VCaP (cell line): ENCODE data around the gene HSF5.

ENCODE experiments used
- H3K27ac ChIP-seq: fragments of 450-650 bp; 2 replicates; pipeline ENCODE4 v1.5.1; 2017
- TF ChIP-seq, protein P1 (sequence below): fragments of 450-650 bp; conservative IDR thresholded peaks from 2 replicates; pipeline ENCODE4 v1.5.1; 2017; ENCODE audit warnings: mild to moderate bottlenecking, moderate library complexity

Gene HSF5

DNA sequence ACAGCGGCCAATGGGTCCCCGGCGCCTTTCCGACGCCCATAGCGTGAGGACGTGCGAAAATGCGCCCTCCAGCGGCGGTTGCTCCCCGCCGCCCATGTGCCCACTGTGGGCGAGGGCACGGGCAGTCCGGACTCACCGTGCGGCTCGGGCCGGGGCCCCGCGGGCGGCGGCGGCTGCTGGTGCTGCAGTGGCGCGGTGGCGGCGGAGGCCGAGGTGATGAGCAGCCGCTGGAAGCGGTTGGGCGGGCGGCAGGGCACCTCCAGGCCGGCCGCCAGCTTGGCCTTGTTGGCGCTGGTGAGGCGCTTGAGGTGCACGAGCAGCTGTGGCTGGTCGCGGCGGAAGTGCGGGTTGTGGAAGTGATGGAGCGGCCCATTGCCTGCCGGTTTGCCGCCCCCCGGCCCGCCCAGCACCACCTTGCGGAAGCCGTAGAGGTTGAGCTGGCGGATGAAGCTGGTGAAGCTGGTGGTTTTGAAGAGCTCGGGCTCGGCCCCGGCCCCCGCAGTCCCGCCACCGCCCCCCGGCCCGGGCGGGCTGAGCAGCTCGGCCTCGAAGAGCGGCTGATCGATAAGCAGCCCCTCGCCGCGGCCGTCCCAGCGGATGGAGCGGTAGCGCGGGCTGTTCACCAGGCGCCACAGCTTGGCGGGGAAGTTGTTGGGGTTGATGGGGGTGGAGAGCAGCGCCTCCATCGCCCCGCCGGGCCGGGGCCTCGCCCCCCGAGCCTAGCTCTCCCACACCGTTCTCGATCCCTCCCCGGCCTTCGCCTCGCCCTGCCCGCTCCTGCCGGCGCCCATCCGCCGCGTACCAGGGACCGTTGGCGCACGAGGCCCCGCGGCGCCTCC is at the start of gene HSF5:
Gene HSF5, minus strand, starts transcription at position 820 of the 839 bp plus-strand sequence. Its CDS starts 134 bp downstream, at position 686.
- H3K27ac ChIP-seq = no peak within 1 kb of the TSS
- TF ChIP-seq, protein P1, sequence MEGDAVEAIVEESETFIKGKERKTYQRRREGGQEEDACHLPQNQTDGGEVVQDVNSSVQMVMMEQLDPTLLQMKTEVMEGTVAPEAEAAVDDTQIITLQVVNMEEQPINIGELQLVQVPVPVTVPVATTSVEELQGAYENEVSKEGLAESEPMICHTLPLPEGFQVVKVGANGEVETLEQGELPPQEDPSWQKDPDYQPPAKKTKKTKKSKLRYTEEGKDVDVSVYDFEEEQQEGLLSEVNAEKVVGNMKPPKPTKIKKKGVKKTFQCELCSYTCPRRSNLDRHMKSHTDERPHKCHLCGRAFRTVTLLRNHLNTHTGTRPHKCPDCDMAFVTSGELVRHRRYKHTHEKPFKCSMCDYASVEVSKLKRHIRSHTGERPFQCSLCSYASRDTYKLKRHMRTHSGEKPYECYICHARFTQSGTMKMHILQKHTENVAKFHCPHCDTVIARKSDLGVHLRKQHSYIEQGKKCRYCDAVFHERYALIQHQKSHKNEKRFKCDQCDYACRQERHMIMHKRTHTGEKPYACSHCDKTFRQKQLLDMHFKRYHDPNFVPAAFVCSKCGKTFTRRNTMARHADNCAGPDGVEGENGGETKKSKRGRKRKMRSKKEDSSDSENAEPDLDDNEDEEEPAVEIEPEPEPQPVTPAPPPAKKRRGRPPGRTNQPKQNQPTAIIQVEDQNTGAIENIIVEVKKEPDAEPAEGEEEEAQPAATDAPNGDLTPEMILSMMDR = no peak

- TF ChIP-seq, protein P1 = no peak
- H3K27ac ChIP-seq = no peak overlapping the region
Observed at GRCh38 chr17:58537266-58537665, 49.1 kb upstream of the HSF5 start.

DNA sequence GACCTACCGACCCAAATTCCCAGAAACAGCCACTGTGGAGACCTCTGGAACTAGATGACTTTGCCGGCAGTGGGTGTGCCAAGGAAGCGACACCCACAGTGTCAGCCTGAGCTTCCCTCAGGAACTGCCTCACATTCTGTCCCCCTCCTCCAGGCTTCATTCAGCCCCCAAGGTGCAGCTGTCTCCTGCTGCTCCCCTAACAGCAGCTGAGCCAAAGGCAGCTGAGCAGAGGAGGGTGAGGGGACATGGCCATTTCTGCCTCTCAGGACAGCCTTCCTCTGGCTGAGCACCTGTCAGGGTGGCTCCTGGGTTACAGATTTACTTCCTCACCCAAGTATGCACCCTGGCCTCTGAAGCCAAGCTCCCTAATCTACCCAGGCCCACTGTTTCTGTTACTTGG is 48.3 kb upstream of the HSF5 start:
- H3K27ac ChIP-seq = no peak overlapping the region
- TF ChIP-seq, protein P1 = no peak

DNA sequence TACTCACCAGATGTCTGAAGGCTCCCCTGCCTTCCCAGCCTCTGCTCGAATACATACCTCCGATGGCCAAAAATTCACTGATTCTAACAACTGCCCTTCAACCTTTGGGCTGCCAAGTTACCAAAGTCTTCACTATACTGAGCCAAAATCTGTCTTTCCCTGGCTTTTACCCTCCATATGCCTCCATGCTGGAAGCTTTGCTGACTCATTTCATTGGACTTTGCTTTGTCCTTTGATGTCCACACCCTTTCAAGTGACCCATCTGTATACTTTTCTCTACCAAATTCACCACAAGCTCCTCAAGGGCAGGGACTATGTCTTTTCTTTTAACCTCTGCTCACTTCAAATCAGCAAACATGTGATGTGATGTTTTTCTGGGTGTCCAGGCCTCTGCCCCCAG is 47.2 kb upstream of the HSF5 start:
- H3K27ac ChIP-seq = no peak overlapping the region
- TF ChIP-seq, protein P1 = no peak

- H3K27ac ChIP-seq = no peak overlapping the region
- TF ChIP-seq, protein P1 = no peak
Observed at GRCh38 chr17:58534901-58535421, 46.8 kb upstream of the HSF5 start.

DNA sequence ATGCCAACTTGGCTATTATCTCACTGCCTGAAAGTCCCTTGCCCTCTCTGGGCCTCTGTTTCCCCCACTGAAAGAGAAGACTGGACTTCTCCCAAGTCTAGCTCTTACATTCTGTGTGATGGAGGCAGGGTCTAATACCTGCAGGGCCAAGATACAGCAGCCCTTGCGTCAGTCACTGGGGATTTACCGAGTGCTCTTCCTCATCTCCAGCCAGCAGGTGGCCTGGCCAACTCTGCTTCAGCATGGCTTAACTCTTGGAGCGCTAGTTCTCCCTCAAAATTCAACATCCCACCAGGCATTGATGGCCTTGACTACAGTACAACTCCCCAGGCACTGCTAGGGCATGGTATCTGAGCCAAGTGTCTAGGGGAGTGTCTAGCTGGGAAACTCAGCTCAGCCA is 46.1 kb upstream of the HSF5 start:
- no peak overlapping the region for H3K27ac ChIP-seq
- TF ChIP-seq, protein P1 = no peak

DNA sequence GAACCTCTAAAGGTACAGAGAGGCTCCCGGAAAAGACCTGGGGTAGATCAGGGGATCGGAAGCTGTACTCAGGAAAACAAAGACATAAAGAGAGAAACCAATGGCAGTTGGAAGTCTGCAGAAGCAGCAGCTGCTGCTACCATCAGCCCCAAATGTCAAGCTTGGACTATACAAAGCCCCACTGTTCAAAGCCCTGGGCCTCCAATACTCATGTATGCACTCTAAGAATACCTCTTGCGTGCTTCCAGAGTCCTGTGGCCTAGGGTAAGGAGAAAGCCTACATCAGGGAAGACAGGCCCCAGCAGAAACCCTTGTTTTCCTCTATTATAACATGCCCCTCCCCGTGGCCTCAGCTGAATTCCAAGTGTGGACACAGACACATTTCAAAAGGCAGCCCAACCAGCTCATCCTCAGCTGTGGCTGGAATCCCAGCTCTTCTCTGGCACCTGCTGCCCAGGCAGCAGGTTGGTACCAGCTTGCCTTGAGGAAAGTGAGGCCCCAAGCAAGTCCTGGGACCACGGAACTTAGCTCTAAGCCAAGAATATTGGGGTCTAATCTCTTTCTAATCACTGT is 45.5 kb upstream of the HSF5 start:
- TF ChIP-seq, protein P1 = no peak

More for the DNA sequence above, 45.5 kb upstream of the HSF5 start:
- no peak overlapping the region for H3K27ac ChIP-seq
